Dermis blood vessel endothelial cell (primary cell): Measurements from ENCODE around the gene CDON. TPM values are rescaled to one million over a fixed set of nuclear protein-coding genes. Genes with fewer than 3 reads are reported as not detected.
"Not testable (repeated sequence)": the region's sequence is repeated elsewhere in the genome, so short reads cannot be mapped to it uniquely, and the experiment has no call there.

Experiments used
- DNase-seq: peaks from one replicate; pipeline ENCODE4 v3.0.0; 2010
- total RNA-seq: library from RNA; depleted of rRNA; stranded (reverse); fragments of >200 nt; gene quantifications from 2 replicates; pipeline ENCODE4 v1.2.3, GENCODE V29; 2014

CDON gene
- total RNA-seq, 1 donor from 2014 or later, result 3.6 TPM

- no peak for DNase-seq
Measured at GRCh38 chr11:125922156-125922555, 140.5 kb downstream of the CDON start.

- DNase-seq, result no peak
Measured at GRCh38 chr11:125921042-125921441, 141.6 kb downstream of the CDON start.

- no peak for DNase-seq
Measured at GRCh38 chr11:125918140-125918840, 144.4 kb downstream of the CDON start.

- no peak for DNase-seq
Measured at GRCh38 chr11:125916683-125917347, 145.9 kb downstream of the CDON start.

GRCh38 chr11:125914601-125915000 is 148.1 kb downstream of the CDON start:
- DNase-seq, result not testable (repeated sequence)

- DNase-seq, result no peak
Measured at GRCh38 chr11:125910226-125910849, 152.3 kb downstream of the CDON start.

Other genes with a start within 250 kb of the CDON start
- gene PATE4, start 229.6 kb downstream of the CDON start, total RNA-seq, result not detected in 2 replicates
- gene HYLS1, start 175.2 kb downstream of the CDON start, total RNA-seq, result 9.0 and 10.6 TPM in 2 replicates
- gene PUS3, start 159.7 kb downstream of the CDON start, total RNA-seq, result 13.4 and 19.7 TPM in 2 replicates
- 0.05 TPM in 1 of 2 replicates, not detected in the other for gene DDX25, start 158.4 kb downstream of the CDON start, total RNA-seq
- not detected in 2 replicates for gene VSIG10L2, start 116.8 kb downstream of the CDON start, total RNA-seq
- gene RPUSD4, start 148.8 kb upstream of the CDON start, total RNA-seq, result 39.7 and 41.0 TPM in 2 replicates
- 31.8 and 46.5 TPM in 2 replicates for gene FAM118B, start 148.9 kb upstream of the CDON start, total RNA-seq
- 43.9 and 85.5 TPM in 2 replicates for gene SRPRA, start 206.0 kb upstream of the CDON start, total RNA-seq
- gene FOXRED1, start 206.3 kb upstream of the CDON start, total RNA-seq, result 11.2 and 17.5 TPM in 2 replicates
- gene TIRAP, start 220.2 kb upstream of the CDON start, total RNA-seq, result 5.1 and 6.8 TPM in 2 replicates
- gene DCPS, start 241.2 kb upstream of the CDON start, total RNA-seq, result 6.6 and 11.4 TPM in 2 replicates